Activated T-cell treated with anti-CD3 and anti-CD28 coated beads, Interleukin-2, amount 50 U/mL, for 72 hours (primary cell): ENCODE results near the gene UPF1. TPM values are rescaled to one million over a fixed set of nuclear protein-coding genes. Genes with fewer than 3 reads are reported as not detected.

Experiments used
- ATAC-seq, 2 donors: fragments of 150-1000 bp; cut with Tn5 transposase; replicated peaks in 1 of 2; 2 replicates each; pipeline ENCODE4 v1.10.0; 2021; ENCODE audit warnings: moderate library complexity in 2 of 2, mild to moderate bottlenecking in 1 of 2
- DNase-seq, 2 donors: peaks; one replicate each; pipeline ENCODE4 v3.0.0; 2021 to 2022; ENCODE audit warnings: mixed read lengths in 1 of 2
- H3K27ac Mint-ChIP-seq: one replicate; pipeline ENCODE4 v1.8.0; 2022; ENCODE audit warnings: mild to moderate bottlenecking, moderate library complexity, mixed read lengths
- H3K27me3 Mint-ChIP-seq: one replicate; pipeline ENCODE4 v1.8.0; 2022; ENCODE audit warnings: low read depth, mixed read lengths
- H3K36me3 Mint-ChIP-seq, 2 donors: one replicate each; pipeline ENCODE4 v1.8.0; 2022; ENCODE audit warnings: mixed read lengths in 2 of 2, mild to moderate bottlenecking in 1 of 2; ENCODE audit not compliant: insufficient read depth in 2 of 2
- H3K4me1 Mint-ChIP-seq: one replicate; pipeline ENCODE4 v1.8.0; 2022; ENCODE audit warnings: low read depth, mixed read lengths
- H3K4me3 Mint-ChIP-seq, 2 donors: one replicate each; pipeline ENCODE4 v1.8.0; 2022; ENCODE audit warnings: mild to moderate bottlenecking in 2 of 2, mixed read lengths in 2 of 2, moderate library complexity in 2 of 2
- H3K9me3 Mint-ChIP-seq, 2 donors: one replicate each; pipeline ENCODE4 v1.8.0; 2022; ENCODE audit warnings: mixed read lengths in 2 of 2
- total RNA-seq, 2 donors: library from RNA; stranded (reverse); gene quantifications; one replicate each; pipeline ENCODE4 v1.2.3, GENCODE V29; 2022

UPF1 gene
- total RNA-seq, 2 donors from 2014 or later = 69.8 to 82.5 TPM

- Mint-ChIP-seq H3K9me3 (no peaks in the 10 kb centered on the region), H3K27ac (no peak overlapping the region), H3K27me3 (no peaks in the 10 kb centered on the region), H3K4me1 (no peaks in the 10 kb centered on the region), H3K36me3 (peaks cover 2 to 6% of the 10 kb centered on the region in 2 donors), H3K4me3 (no peak overlapping the region)
- no peak for DNase-seq
- no peak for ATAC-seq
Observed at GRCh38 chr19:18860302-18860700, 28.5 kb downstream of the UPF1 start.

GRCh38 chr19:18860725-18861124 lies 29.0 kb downstream of the UPF1 start:
- ATAC-seq (no peak), DNase-seq (no peak)
- H3K36me3 Mint-ChIP-seq = peaks cover 2 to 3% of the 10 kb centered on the region in 2 donors
- H3K27ac Mint-ChIP-seq = no peak overlapping the region
- H3K4me3 Mint-ChIP-seq = no peak overlapping the region
- no peaks in the 10 kb centered on the region for H3K9me3 Mint-ChIP-seq
- no peaks in the 10 kb centered on the region for H3K27me3 Mint-ChIP-seq
- no peaks in the 10 kb centered on the region for H3K4me1 Mint-ChIP-seq

GRCh38 chr19:18861235-18861634 lies 29.5 kb downstream of the UPF1 start:
- H3K27ac Mint-ChIP-seq = no peak overlapping the region
- ATAC-seq = no peak

GRCh38 chr19:18861917-18862316 lies 30.2 kb downstream of the UPF1 start:
- Mint-ChIP-seq H3K4me3 (no peak overlapping the region), H3K9me3 (no peaks in the 10 kb centered on the region), H3K4me1 (peaks cover 5% of the 10 kb centered on the region), H3K27ac (no peak overlapping the region), H3K36me3 (peaks cover 2 to 5% of the 10 kb centered on the region in 2 donors), H3K27me3 (no peaks in the 10 kb centered on the region)
- DNase-seq = no peak
- ATAC-seq = no peak

More at GRCh38 chr19:18861235-18861634, 29.5 kb downstream of the UPF1 start:
- Mint-ChIP-seq H3K27me3 (no peaks in the 10 kb centered on the region), H3K4me3 (no peak overlapping the region), H3K4me1 (peaks cover 2% of the 10 kb centered on the region), H3K36me3 (peaks cover 2 to 3% of the 10 kb centered on the region in 2 donors), H3K9me3 (no peaks in the 10 kb centered on the region)
- no peak for DNase-seq

- DNase-seq = no peak
- no peaks in the 10 kb centered on the region for H3K27me3 Mint-ChIP-seq
- H3K4me3 Mint-ChIP-seq = no peak overlapping the region
- H3K4me1 Mint-ChIP-seq = peaks cover 5% of the 10 kb centered on the region
- ATAC-seq = no peak
- H3K36me3 Mint-ChIP-seq = peaks cover 0 to 6% of the 10 kb centered on the region in 2 donors
- H3K27ac Mint-ChIP-seq = no peak overlapping the region
- H3K9me3 Mint-ChIP-seq = no peaks in the 10 kb centered on the region
Observed at GRCh38 chr19:18862976-18863842, 31.4 kb downstream of the UPF1 start.

GRCh38 chr19:18863843-18864362 lies 32.1 kb downstream of the UPF1 start:
- ATAC-seq (no peak), DNase-seq (no peak)
- Mint-ChIP-seq H3K9me3 (no peaks in the 10 kb centered on the region), H3K4me3 (no peak overlapping the region), H3K4me1 (peaks cover 5% of the 10 kb centered on the region), H3K27ac (no peak overlapping the region), H3K36me3 (peaks cover 0 to 6% of the 10 kb centered on the region in 2 donors), H3K27me3 (no peaks in the 10 kb centered on the region)

- no peak overlapping the region for H3K27ac Mint-ChIP-seq
- H3K36me3 Mint-ChIP-seq = peaks cover 0 to 6% of the 10 kb centered on the region in 2 donors
- no peaks in the 10 kb centered on the region for H3K9me3 Mint-ChIP-seq
- no peak overlapping the region for H3K4me3 Mint-ChIP-seq
- H3K27me3 Mint-ChIP-seq = no peaks in the 10 kb centered on the region
- DNase-seq (no peak), ATAC-seq (no peak)
- H3K4me1 Mint-ChIP-seq = peaks cover 5% of the 10 kb centered on the region
Observed at GRCh38 chr19:18865106-18865972, 33.6 kb downstream of the UPF1 start.

GRCh38 chr19:18865973-18866799 lies 34.4 kb downstream of the UPF1 start:
- Mint-ChIP-seq H3K36me3 (peaks cover 0 to 6% of the 10 kb centered on the region in 2 donors), H3K4me1 (peaks cover 11% of the 10 kb centered on the region), H3K27ac (peak overlapping the region; percentile 42), H3K27me3 (peaks cover 7% of the 10 kb centered on the region), H3K4me3 (no peak overlapping the region), H3K9me3 (no peaks in the 10 kb centered on the region)
- peak; percentile 85 to 88 for ATAC-seq
- peak; percentile 69 to 81 for DNase-seq

GRCh38 chr19:18866800-18867123 lies 35.0 kb downstream of the UPF1 start:
- peaks cover 17% of the 10 kb centered on the region for H3K4me1 Mint-ChIP-seq
- H3K27ac Mint-ChIP-seq = no peak overlapping the region
- no peak overlapping the region for H3K4me3 Mint-ChIP-seq
- H3K9me3 Mint-ChIP-seq = no peaks in the 10 kb centered on the region
- DNase-seq (no peak), ATAC-seq (no peak)
- H3K27me3 Mint-ChIP-seq = peaks cover 13% of the 10 kb centered on the region
- peaks cover 0 to 3% of the 10 kb centered on the region in 2 donors for H3K36me3 Mint-ChIP-seq

GRCh38 chr19:18867199-18867598 lies 35.4 kb downstream of the UPF1 start:
- no peak for DNase-seq
- peaks cover 15% of the 10 kb centered on the region for H3K27me3 Mint-ChIP-seq
- no peak overlapping the region for H3K27ac Mint-ChIP-seq
- H3K4me1 Mint-ChIP-seq = peaks cover 20% of the 10 kb centered on the region
- peaks cover 0 to 3% of the 10 kb centered on the region in 2 donors for H3K36me3 Mint-ChIP-seq
- H3K9me3 Mint-ChIP-seq = no peaks in the 10 kb centered on the region
- ATAC-seq = no peak
- H3K4me3 Mint-ChIP-seq = no peak overlapping the region

GRCh38 chr19:18867751-18868150 lies 36.0 kb downstream of the UPF1 start:
- Mint-ChIP-seq H3K36me3 (peaks cover 0 to 3% of the 10 kb centered on the region in 2 donors), H3K4me1 (peaks cover 20% of the 10 kb centered on the region), H3K4me3 (no peak overlapping the region), H3K27ac (no peak overlapping the region), H3K9me3 (no peaks in the 10 kb centered on the region), H3K27me3 (peaks cover 15% of the 10 kb centered on the region)
- ATAC-seq (no peak), DNase-seq (no peak)

- no peak for ATAC-seq
- peaks cover 15% of the 10 kb centered on the region for H3K27me3 Mint-ChIP-seq
Observed at GRCh38 chr19:18868380-18869022, 36.7 kb downstream of the UPF1 start.

More at GRCh38 chr19:18868380-18869022, 36.7 kb downstream of the UPF1 start:
- H3K9me3 Mint-ChIP-seq = no peaks in the 10 kb centered on the region
- peaks cover 20% of the 10 kb centered on the region for H3K4me1 Mint-ChIP-seq
- H3K36me3 Mint-ChIP-seq = peaks cover 0 to 3% of the 10 kb centered on the region in 2 donors
- no peak for DNase-seq
- no peak overlapping the region for H3K4me3 Mint-ChIP-seq
- H3K27ac Mint-ChIP-seq = no peak overlapping the region
